H9 (cell line): Measurements from ENCODE around the gene AATF. TPM values are rescaled to one million over a fixed set of nuclear protein-coding genes. Genes with fewer than 3 reads are reported as not detected.

ENCODE experiments used
- DNase-seq: peaks from one replicate; pipeline ENCODE4 v3.0.0-alpha.2; 2017
- H2AFZ ChIP-seq: one replicate; pipeline ENCODE4 v1.6.1; 2013; ENCODE audit warnings: mild to moderate bottlenecking, low read length, control low read depth, moderate library complexity
- H2AK5ac ChIP-seq: 2 replicates; pipeline ENCODE4 v1.6.1; 2013; ENCODE audit warnings: low read length, control low read depth, mixed read lengths; ENCODE audit not compliant: insufficient read length
- H2BK120ac ChIP-seq: one replicate; pipeline ENCODE4 v1.6.1; 2013; ENCODE audit warnings: low read depth, mild to moderate bottlenecking, low read length, control low read depth, inconsistent platforms; ENCODE audit not compliant: poor library complexity, severe bottlenecking
- H2BK12ac ChIP-seq: 2 replicates; pipeline ENCODE4 v1.6.1; 2013; ENCODE audit warnings: low read length, control low read depth, mixed read lengths, low read depth; ENCODE audit not compliant: insufficient read length
- H2BK15ac ChIP-seq: 2 replicates; pipeline ENCODE4 v1.6.1; 2013; ENCODE audit warnings: low read depth, low read length, control low read depth
- H2BK20ac ChIP-seq: one replicate; pipeline ENCODE4 v1.6.1; 2013; ENCODE audit warnings: low read depth, mild to moderate bottlenecking, low read length, control low read depth, inconsistent platforms; ENCODE audit not compliant: poor library complexity, severe bottlenecking
- H2BK5ac ChIP-seq: 2 replicates; pipeline ENCODE4 v1.6.1; 2013; ENCODE audit warnings: low read length, control low read depth, mixed read lengths; ENCODE audit not compliant: insufficient read length
- H3K14ac ChIP-seq: 2 replicates; pipeline ENCODE4 v1.6.1; 2013; ENCODE audit warnings: low read length, control low read depth; ENCODE audit not compliant: insufficient read depth
- H3K18ac ChIP-seq: 2 replicates; pipeline ENCODE4 v1.6.1; 2013; ENCODE audit warnings: low read depth, mild to moderate bottlenecking, mixed read lengths, low read length, control low read depth; ENCODE audit not compliant: insufficient read length
- H3K23ac ChIP-seq: 2 replicates; pipeline ENCODE4 v1.6.1; 2013; ENCODE audit warnings: low read length, control low read depth, mixed read lengths, low read depth; ENCODE audit not compliant: insufficient read length
- H3K23me2 ChIP-seq: 2 replicates; pipeline ENCODE4 v1.6.1; 2013; ENCODE audit warnings: low read depth, mild to moderate bottlenecking, mixed read lengths, low read length, control low read depth; ENCODE audit not compliant: insufficient read length, poor library complexity, severe bottlenecking
- H3K27ac ChIP-seq: 2 replicates; pipeline ENCODE4 v1.5.1; 2013; ENCODE audit warnings: low read length, control low read depth, mixed read lengths, low read depth; ENCODE audit not compliant: insufficient read length
- H3K27me3 ChIP-seq: 2 replicates; pipeline ENCODE4 v1.6.1; 2013; ENCODE audit warnings: low read length, control low read depth, inconsistent platforms; ENCODE audit not compliant: insufficient read depth
- H3K4ac ChIP-seq: 2 replicates; pipeline ENCODE4 v1.6.1; 2013; ENCODE audit warnings: low read depth, mild to moderate bottlenecking, control low read depth, inconsistent platforms, low read length, moderate library complexity
- H3K4me1 ChIP-seq: 2 replicates; pipeline ENCODE4 v1.6.1; 2013; ENCODE audit warnings: low read length, control low read depth, inconsistent platforms; ENCODE audit not compliant: insufficient read depth
- H3K4me2 ChIP-seq: 2 replicates; pipeline ENCODE4 v1.6.1; 2013; ENCODE audit warnings: low read length, control low read depth, mixed read lengths; ENCODE audit not compliant: insufficient read length, insufficient read depth
- H3K56ac ChIP-seq: 2 replicates; pipeline ENCODE4 v1.6.1; 2013; ENCODE audit warnings: low read depth, mild to moderate bottlenecking, mixed read lengths, low read length, control low read depth; ENCODE audit not compliant: insufficient read length
- H3K79me1 ChIP-seq: 2 replicates; pipeline ENCODE4 v1.6.1; 2013; ENCODE audit warnings: low read depth, mild to moderate bottlenecking, moderate library complexity, low read length, control low read depth, inconsistent platforms; ENCODE audit not compliant: insufficient read depth, poor library complexity, severe bottlenecking
- H3K79me2 ChIP-seq: 2 replicates; pipeline ENCODE4 v1.6.1; 2013; ENCODE audit warnings: low read length, control low read depth, inconsistent platforms; ENCODE audit not compliant: insufficient read depth
- H3K9ac ChIP-seq: 2 replicates; pipeline ENCODE4 v1.6.1; 2013; ENCODE audit warnings: low read length, control low read depth, mixed read lengths; ENCODE audit not compliant: insufficient read length; ENCODE audit errors: extremely low read depth
- H3K9me3 ChIP-seq: one replicate; pipeline ENCODE4 v1.6.1; 2013; ENCODE audit warnings: low read depth, low read length, inconsistent platforms; ENCODE audit not compliant: control insufficient read depth
- H3T11ph ChIP-seq: one replicate; pipeline ENCODE4 v1.6.1; 2013; ENCODE audit warnings: mild to moderate bottlenecking, low read length, control low read depth, inconsistent platforms
- H4K20me1 ChIP-seq: one replicate; pipeline ENCODE4 v1.6.1; 2013; ENCODE audit not compliant: control insufficient read depth, insufficient read length, insufficient read depth
- H4K5ac ChIP-seq: 2 replicates; pipeline ENCODE4 v1.6.1; 2013; ENCODE audit warnings: low read depth, mild to moderate bottlenecking, mixed read lengths, low read length, control low read depth; ENCODE audit not compliant: insufficient read length
- H4K8ac ChIP-seq: replicated peaks from 2 replicates; pipeline ENCODE4 v1.6.1; 2013; ENCODE audit warnings: low read length, control low read depth, mixed read lengths, low read depth; ENCODE audit not compliant: insufficient read length
- H4K91ac ChIP-seq: 2 replicates; pipeline ENCODE4 v1.6.1; 2013; ENCODE audit warnings: low read depth, mild to moderate bottlenecking, moderate library complexity, mixed read lengths, low read length, control low read depth; ENCODE audit not compliant: insufficient read length
- H3K27ac Mint-ChIP-seq, 3 experiments: 2 replicates in 2 of 3; 3 replicates in 1 of 3; pipeline ENCODE4 v1.8.0; 2020 to 2021; ENCODE audit warnings: mixed read lengths in 3 of 3, mild to moderate bottlenecking in 1 of 3, moderate library complexity in 1 of 3
- H3K27me3 Mint-ChIP-seq: 2 replicates; pipeline ENCODE4 v1.8.0; 2021; ENCODE audit warnings: low read depth, mild to moderate bottlenecking, moderate library complexity, mixed read lengths
- H3K36me3 Mint-ChIP-seq, 3 experiments: 2 replicates in 2 of 3; 3 replicates in 1 of 3; pipeline ENCODE4 v1.8.0; 2020 to 2021; ENCODE audit warnings: low read depth in 3 of 3, mixed read lengths in 3 of 3; ENCODE audit not compliant: insufficient read depth in 1 of 3
- H3K4me1 Mint-ChIP-seq, 2 experiments: 2 replicates each; pipeline ENCODE4 v1.8.0; 2020; ENCODE audit warnings: mixed read lengths in 2 of 2
- H3K4me3 Mint-ChIP-seq, 2 experiments: 2 replicates in 1 of 2; 3 replicates in 1 of 2; pipeline ENCODE4 v1.8.0; 2020 to 2021; ENCODE audit warnings: mild to moderate bottlenecking in 2 of 2, mixed read lengths in 2 of 2, moderate library complexity in 1 of 2
- H3K9me3 Mint-ChIP-seq, 2 experiments: 2 replicates in 1 of 2; 3 replicates in 1 of 2; pipeline ENCODE4 v1.8.0; 2020; ENCODE audit warnings: mild to moderate bottlenecking in 2 of 2, mixed read lengths in 2 of 2, moderate library complexity in 1 of 2
- WGBS: extraction: QIAGEN DNeasy Blood & Tissue Kit; methylation state at CpG from one replicate; pipeline ENCODE4 v1.1.7; 2013; ENCODE audit warnings: missing lambda C conversion rate, low lambda C conversion rate, mixed read lengths; ENCODE audit not compliant: insufficient read length; ENCODE audit errors: extremely low coverage; 5-methylcytosine and 5-hydroxymethylcytosine counted together
- total RNA-seq: library from RNA; stranded (reverse); gene quantifications from 2 replicates; pipeline ENCODE4 v1.2.1, GENCODE V29; 2021
- TF ChIP-seq, protein P1 (sequence below): fragments of 200-600 bp; sonication (generic); conservative IDR thresholded peaks from 3 replicates; pipeline ENCODE4 v1.8.0; 2021; ENCODE audit warnings: antibody characterized with exemption, mild to moderate bottlenecking

Gene AATF
- total RNA-seq, 1 experiment from 2014 or later = 69.6 TPM

GRCh38 chr17:37103231-37103630 lies 154.5 kb downstream of the AATF start:
- Histone ChIP-seq H3K27me3 (no peaks in the 10 kb centered on the region), H3K14ac (no peak overlapping the region), H3K56ac (no peak overlapping the region), H3K9me3 (no peaks in the 10 kb centered on the region), H2AK5ac (no peak overlapping the region), H3K79me2 (no peaks in the 10 kb centered on the region), H3K79me1 (no peaks in the 10 kb centered on the region), H2AFZ (no peak overlapping the region), H3K4ac (no peak overlapping the region), H4K20me1 (no peaks in the 10 kb centered on the region), H3K18ac (no peak overlapping the region), H3K9ac (no peak overlapping the region), H2BK120ac (no peak overlapping the region), H4K91ac (no peak overlapping the region), H3K4me1 (peaks cover 18% of the 10 kb centered on the region), H2BK20ac (no peak overlapping the region), H2BK5ac (no peak overlapping the region), H4K8ac (no peak overlapping the region), H3K4me2 (no peak overlapping the region), H3K23ac (no peak overlapping the region), H4K5ac (no peak overlapping the region), H3K23me2 (no peaks in the 10 kb centered on the region), H2BK15ac (no peak overlapping the region), H3T11ph (no peak overlapping the region), H2BK12ac (no peak overlapping the region), H3K27ac (no peak overlapping the region)
- DNase-seq = no peak
- no CpG with 5 or more reads among the region's 4 CpGs for WGBS
- Mint-ChIP-seq H3K27ac (peak overlapping the region in 2 of 3 experiments; percentile 34 to 90; a peak in 2 of 7 replicates), H3K27me3 (no peaks in the 10 kb centered on the region), H3K9me3 (no peaks in the 10 kb centered on the region), H3K4me1 (peaks cover 61 to 69% of the 10 kb centered on the region in 2 experiments), H3K4me3 (no peak overlapping the region), H3K36me3 (peaks cover 6 to 39% (median 35%) of the 10 kb centered on the region in 3 experiments; a peak in 6 of 7 replicates)
- TF ChIP-seq, protein P1, sequence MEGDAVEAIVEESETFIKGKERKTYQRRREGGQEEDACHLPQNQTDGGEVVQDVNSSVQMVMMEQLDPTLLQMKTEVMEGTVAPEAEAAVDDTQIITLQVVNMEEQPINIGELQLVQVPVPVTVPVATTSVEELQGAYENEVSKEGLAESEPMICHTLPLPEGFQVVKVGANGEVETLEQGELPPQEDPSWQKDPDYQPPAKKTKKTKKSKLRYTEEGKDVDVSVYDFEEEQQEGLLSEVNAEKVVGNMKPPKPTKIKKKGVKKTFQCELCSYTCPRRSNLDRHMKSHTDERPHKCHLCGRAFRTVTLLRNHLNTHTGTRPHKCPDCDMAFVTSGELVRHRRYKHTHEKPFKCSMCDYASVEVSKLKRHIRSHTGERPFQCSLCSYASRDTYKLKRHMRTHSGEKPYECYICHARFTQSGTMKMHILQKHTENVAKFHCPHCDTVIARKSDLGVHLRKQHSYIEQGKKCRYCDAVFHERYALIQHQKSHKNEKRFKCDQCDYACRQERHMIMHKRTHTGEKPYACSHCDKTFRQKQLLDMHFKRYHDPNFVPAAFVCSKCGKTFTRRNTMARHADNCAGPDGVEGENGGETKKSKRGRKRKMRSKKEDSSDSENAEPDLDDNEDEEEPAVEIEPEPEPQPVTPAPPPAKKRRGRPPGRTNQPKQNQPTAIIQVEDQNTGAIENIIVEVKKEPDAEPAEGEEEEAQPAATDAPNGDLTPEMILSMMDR = no peak
